HG02588 (cell line): ENCODE data around the gene DCDC1.

Source experiments
- ATAC-seq: cut with Tn5 transposase; IDR thresholded peaks from one replicate; pipeline ENCODE4 v1.9.1; 2021; ENCODE audit warnings: mild to moderate bottlenecking, moderate library complexity; ENCODE audit not compliant: unreplicated experiment

The DCDC1 gene, protein sequence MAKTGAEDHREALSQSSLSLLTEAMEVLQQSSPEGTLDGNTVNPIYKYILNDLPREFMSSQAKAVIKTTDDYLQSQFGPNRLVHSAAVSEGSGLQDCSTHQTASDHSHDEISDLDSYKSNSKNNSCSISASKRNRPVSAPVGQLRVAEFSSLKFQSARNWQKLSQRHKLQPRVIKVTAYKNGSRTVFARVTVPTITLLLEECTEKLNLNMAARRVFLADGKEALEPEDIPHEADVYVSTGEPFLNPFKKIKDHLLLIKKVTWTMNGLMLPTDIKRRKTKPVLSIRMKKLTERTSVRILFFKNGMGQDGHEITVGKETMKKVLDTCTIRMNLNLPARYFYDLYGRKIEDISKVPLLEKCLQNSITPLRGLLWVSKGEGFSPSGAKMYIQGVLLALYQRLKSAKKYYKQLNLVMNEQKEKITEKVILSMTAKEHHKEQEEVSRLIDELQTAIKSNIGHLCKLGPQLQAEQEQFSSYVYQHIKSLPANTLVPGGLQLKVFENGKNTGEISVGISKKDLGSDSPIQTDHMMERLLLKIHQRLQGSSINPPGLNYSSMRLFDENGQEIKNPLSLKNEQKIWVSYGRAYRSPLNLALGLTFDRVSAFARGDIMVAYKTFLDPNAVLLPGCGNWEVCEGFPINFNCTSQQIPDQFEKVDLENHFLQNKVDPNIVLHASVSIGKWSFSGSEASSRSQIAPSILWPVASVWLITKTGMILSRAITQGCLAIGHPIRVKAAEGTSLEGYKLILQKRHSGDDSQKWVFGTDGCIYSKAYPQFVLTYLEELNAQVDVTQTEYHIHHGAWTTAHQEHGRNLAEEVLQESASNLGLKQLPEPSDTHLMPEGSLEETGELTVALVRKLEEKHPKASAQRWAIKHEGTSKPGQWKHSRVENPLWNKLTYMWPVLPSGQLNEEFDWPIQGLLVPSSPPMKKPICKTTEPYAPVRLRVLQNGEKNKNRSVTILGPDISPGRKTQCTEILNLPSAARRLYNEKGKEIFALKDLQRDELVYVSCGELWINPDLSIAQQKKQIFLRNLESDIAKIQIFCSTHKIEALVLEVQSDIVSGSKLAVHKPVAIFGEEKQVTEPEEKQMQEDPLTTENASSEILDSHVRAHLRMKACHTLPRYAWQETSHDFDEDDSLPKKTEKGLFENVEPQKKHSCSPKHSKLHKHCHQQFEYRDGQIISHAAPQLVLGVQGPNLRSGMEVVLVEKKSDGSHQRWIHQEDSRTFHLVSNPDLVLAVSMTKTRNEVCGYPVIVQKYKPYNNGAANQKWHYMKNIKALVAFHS (N-terminal part only)

DNA sequence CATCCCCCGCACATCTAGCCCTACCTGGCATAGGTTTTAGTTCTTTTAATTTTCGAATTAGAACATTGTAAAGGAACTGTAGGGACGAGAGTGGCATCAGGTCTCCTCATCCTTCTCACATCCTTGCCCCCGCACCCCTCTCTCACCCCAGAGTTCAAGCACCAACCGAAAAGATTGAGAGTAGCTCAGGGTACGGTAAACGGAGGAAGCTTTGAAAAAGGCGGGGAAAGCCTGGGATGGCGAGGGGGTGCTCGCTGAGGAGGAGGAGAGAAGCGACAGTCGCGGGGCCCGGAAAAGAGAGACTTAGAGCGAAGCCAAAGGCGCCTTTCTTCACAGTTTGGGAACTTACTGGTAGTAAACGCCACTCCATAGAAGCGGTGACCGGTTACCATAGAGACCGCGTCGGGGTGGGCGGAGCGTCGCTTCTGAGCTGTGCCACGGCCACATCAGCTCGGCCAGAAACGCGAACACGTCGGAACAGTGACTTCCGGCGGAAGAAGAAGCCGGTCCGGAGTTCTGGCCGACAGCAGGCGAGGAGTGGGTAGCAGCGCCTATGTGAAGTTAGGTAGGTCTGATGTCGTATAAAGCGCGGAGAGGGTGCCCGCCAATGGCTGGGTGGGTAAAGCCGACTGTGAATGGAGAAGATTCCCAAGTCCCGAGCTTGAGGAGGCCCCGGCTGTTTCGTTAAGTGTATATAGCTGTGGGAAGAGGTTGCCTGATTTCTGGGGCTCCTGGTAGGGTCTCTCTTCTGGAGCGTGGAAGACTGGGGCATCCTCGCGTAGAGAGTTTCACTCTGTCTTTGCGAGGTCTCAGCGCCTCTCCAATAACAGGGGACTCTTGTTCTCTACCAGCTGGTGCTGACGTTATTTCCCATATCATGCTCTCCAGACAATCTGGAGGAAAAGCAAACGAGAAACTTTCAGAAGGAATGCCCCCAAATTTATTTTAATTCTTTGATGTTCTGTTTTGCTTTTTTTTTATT lies at the start of gene DCDC1, which contains the start of gene DNAJC24:
DCDC1 (minus strand) TSS at position 392 of the 982 bp plus-strand sequence. CDS start 41,459 bp downstream, outside the sequence.
DNAJC24 (plus strand) TSS at position 513 of the 982 bp plus-strand sequence. CDS start 889 bp downstream, outside the sequence.
- ATAC-seq = peak; percentile 99

DNA sequence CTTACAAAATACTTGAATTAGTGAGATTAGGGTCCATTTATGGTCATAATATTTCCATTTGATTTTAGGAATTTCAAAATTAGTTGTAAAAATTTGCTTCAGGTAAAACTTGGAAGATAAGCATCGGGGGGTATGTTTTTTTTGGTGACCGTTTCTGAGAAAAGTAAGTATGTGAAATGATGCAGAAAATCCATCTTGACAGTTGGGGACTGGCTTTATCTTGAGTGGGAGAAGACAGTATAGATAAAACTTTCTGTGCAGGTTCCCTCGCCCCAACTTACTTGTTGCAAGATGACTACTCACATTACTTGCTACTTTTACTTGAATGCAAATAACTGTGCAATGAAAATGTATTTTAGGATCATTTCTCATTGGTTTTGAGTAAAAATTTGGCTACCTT lies 49.6 kb upstream of the DCDC1 start:
- no peak for ATAC-seq

DNA sequence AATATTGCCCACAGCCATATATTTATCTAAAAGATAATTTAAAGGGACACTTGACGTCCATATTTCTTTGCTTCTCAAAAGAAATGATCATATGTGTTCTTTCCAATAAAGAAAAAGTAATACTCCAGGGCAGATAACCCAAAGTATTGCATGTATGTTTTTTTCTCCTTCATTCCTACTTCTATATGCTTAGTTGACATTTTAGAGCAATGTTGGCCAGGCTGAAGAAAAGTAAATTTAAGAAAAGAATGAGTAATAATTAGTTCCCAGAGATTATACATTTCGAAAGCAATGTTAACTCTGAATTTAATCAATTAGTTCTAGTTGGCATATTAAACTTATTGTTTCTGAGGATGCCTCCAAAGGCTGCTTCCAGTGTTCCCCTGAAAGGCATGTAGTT lies 48.3 kb upstream of the DCDC1 start:
- ATAC-seq = no peak

DNA sequence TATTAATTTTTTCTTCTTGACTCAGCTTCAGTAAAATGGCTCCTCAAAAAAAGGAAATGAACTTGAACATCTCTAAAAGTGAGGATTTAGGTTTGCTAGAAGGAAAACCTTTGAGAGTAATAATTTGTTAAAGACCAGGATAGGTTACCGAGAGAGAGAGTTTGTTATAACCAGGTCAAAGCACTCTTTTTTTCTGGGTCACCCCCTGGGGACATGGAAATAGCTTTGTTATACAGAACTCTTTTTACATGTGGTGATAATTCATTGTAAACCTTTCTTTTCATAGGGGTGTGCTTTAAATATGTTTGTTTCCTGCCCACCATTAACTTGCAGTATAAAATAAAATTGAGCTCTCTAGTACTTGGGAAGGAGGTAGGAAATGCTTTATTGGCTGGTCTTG lies 47.8 kb upstream of the DCDC1 start:
- no peak for ATAC-seq

DNA sequence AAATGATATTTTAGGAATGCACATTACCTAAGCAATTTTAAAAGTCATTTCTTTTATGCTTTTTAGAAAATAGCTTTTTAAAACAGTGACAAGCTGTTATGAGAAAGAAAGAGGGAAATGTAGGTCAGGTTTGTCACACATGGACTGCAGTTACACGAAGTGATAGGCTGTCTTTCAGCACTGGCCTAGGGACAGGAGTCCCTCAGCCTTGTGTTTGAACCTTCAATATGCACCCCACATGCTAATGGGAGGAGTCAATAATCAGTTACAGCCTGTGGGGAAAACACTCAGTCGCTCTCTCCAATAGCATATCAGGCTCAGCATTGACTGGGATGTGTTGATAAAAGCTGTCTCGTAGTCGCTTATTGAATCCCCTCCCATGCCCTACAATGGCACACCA lies 45.9 kb upstream of the DCDC1 start:
- ATAC-seq = no peak

DNA sequence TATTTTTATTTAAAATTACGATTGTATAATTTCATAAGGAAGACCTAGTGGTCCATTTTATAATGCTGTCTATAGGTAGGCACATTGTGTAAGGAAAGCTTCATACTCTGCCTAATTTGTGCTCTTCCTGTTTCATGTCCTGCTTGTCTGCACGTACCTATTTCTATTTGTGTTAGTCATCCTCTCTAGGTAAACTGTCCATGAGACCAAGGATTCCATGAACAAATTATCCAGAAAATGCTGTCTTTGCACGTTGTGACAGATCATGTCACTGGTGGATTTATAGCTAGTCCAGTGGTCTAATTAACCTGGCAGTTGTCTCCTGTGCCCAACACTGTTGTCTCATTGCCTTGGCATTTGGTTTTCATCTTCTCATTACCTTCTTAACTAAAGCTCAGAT lies 44.8 kb upstream of the DCDC1 start:
- ATAC-seq = no peak

DNA sequence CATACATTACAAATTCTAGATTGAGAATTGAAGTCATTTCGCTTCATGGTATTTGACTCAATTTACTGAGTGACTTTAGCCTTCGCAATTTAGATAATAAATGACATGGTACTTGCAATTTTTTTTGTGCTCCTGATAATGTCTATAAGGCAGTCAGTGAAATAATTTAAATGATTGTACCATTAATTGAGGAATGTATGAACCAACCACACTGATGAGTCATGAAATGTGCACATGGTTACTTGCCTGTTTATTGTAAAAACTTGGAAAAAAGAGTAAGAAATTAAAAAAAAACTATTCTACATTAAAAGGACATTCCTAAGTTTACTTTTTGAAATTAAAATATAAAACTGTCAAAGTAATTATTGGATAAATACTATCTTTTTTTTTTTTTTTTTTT lies 43.4 kb upstream of the DCDC1 start:
- ATAC-seq = no peak

DNA sequence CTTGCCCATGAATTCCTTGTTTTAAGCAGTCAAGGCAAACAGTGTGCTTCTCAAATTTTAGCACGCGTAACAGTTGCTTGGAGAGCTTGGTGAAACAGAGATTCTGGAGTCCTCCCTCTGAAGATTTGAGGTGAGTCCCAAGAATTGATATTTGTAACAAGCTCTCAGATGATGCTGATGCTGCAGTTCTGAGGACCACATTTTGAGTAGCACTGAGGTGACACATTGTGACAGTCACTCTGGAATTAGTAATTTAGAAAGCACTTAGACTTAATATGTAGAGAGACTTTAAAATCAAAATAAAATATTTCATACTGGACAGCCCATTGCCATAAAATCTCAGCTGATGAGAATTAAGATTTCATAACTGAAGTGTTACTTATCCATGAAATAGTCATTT lies 38.7 kb upstream of the DCDC1 start:
- no peak for ATAC-seq

DNA sequence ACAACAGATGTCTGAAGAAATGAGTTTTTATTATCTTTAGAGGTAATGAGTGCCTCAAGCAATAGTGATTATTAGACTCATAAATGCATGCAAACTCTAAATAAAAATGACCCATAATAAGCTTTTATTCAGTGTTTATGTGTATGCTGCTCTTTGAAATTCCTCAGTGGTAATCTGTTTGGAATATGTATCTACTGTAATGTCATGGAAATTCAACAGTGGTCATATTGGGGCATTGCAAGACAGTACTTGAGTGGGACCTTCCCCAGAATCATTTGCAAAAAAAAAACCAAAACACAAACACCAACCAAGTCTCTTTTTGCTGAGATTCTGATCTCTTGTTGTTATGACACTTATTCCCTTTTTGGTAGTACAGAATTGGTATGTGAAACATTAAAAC lies 35.1 kb upstream of the DCDC1 start:
- ATAC-seq = no peak

DNA sequence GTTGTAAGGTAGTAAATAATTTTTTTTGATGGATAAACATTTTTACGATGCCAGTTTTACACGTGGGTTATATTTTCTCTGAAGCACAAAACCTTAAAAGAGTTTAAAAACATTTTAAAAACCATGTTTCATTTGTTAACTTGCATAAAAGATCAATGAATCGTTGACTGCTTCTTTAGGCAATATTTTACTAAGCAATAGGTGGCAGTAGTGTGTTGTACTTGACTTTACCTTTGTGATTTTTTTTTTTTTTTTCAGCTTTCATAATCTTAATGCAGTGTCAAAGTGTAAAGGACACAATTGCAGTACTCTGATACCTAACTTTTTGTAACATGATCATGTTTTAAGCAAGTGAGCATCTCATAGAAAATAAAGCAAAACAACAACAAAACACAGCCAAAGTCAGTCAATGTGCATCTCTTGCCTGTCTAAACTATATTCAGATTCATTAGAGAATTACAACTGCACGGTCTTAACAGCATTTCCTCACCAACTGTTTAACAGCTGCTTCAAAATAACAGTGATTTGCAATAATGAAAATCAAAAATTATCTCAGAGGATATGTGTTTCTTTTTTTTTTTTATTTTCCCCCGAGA lies 27.8 kb upstream of the DCDC1 start:
- no peak for ATAC-seq

DNA sequence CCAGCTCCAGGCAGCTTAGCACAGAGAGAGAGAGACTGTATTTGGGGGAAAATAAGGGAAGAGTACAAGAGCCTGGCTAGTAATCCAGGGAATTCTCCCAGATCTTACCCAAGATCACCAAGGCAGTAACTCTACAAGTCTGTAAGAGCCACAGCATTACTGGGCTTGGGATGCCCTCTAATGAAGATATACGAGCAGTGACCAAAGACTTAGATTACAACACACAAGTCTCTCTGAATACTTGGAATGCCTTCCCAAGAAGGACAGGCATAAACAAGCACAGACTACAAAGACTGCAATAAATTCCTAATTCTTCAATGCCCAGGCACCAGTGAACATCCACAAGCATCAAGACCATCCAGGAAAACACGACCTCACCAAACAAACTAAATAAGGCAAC lies 17.8 kb upstream of the DCDC1 start:
- no peak for ATAC-seq

DNA sequence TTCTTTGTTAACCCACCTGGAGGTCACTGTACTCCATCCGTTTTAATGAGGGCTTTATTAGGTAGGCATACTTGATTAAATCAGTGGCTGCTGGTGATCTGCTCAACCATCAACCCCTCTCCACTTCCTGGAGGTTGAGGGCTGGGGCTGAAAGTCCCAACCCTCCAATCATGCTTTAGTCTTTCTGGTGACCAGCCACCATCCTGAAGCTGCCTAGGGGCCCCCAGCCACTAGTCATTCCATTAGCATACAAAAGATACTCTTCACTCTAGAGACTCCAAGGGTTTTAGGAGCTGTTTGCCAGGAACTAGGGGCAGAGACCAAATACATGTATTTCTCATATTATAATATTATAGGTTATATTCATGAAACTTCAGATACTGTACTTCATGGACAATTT lies 13.6 kb upstream of the DCDC1 start:
- no peak for ATAC-seq

DNA sequence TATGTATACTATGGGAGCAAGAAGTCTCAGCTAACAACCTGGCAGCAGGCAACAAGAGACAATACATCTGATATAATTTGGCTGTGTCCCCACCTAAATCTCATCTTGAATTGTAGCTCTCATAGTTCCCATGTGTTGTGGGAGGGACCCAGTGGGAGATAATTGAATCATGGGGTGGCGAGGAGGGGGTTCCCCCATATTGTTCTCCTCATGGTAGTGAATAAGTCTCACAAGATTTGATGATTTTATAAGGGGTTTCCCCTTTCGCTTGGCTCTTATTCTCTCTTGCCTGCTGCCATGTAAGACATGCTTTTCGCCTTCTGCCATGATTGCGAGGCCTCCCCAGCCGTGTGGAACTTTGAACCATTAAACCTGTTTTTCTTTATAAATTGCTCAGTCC lies 6.3 kb upstream of the DCDC1 start:
- no peak for ATAC-seq

DNA sequence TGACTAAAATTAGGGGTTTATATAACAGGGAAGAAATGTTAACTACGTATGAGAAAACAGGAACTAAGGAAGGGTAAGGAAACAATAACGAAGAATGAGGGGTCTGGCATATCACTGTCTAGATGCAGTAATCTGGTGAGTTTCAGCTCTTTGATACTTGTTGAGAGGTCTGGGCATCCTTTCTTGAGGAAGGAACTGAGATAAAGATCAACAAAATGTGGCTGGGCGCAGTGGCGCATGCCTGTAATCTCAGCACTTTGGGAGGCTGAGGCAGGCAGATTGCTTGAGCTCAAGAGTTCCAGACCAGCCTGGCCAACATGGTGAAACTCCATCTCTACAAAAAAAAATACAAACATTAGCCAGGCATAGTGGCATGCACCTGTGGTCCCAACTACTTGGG lies 2.7 kb downstream of the DCDC1 start:
- ATAC-seq = no peak

DNA sequence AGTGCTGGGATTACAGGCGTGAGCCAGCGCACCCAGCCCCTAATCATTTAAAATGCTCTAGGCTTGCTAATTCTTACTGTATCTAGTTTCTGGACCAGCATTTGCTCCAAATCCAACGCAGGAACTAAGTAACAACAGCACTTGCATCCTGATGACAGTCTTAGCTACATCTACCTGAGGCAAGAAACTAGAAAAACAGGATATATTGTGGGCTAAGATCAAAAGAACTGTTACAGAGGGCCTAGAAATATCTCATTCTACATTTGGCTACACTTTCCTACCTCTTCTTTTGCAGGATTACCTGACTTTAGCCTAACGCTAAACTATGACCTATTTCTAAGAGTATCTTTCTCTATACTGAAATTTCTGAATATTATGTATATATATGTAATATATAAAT lies 7.8 kb downstream of the DCDC1 start:
- ATAC-seq = no peak

DNA sequence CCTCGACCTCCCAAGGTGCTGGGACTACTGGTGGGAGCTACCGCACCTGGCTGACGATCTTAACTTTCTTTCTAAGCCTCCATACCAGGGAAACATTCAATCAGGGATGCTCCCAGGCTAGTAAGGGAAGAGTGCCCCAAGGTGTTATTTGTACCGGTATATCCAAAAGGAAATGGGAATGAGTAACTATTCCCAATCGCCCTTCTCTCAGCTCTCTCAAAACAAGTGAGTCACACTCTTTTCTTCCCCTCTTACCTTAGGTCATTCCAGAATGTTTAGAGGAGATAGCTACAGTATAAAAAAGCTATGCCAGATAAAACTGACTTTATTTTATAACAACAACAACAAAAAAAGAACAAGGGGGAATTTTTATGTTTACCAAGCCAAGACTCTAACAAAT lies 13.7 kb downstream of the DCDC1 start:
- ATAC-seq = no peak

DNA sequence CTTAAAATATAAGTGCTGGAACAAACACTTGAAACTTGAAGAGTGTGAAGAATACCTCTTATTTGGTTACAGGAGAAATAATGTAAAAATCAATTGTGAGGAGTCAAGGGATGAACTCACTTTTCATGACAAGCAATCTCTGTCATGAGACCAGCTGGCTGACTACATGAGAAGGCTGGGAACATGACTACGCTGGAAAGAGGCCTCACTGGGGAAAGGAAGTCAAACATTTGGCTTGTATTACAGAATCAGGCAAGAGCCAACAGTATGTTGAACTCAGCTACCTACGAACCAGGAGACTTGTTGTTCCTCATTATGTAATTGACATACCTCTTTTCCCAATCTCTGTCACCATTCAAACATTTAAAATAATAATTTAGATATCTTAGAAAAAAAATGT lies 14.4 kb downstream of the DCDC1 start:
- ATAC-seq = no peak

DNA sequence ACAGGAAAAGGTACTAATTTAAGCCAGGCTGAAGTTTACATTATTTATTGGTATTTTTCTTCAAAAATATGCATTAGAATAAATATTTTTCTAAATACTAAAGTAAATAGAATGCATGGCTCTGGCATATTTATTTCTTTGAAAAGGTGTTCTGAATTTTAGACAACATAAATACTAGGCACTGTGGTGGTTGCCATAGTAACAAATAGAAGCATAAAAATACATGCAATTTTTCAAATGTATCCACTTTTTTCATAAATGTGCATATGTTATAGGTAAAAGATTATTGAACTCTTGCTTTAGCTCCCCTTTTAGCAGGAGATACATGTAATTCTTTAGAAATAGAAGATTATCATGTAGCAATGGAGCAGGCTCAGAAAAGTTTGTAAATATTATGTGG lies 18.4 kb downstream of the DCDC1 start:
- no peak for ATAC-seq

DNA sequence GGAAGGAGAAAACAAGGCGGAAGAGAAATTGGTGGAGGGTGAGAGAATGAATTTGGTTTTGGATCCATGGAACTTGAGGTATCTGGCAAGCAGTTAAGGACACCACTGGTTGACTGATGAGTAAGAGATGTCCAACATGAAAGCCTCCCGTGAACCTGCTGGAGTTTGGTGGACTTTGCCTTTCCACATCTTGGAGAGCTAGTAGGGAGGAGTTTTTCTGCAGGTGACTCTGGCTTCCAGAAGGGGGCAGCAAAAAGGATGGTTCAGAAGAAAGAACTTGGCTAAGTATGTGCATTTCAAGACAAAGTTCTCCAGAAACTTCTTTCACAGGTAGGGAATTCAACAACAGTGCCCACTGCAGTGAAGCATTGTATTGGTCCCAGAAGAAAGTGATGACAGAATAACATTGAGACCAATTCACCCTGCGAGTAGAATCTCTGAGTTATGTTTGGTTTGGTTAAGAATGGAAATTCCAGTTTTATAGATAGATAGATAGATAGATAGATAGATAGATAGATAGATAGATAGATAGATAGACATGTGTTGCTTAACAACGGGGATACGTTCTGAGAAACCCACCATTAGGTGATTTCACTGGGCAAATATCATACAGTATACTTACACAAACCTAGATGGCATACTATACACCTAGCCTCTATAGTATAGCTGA lies 28.5 kb downstream of the DCDC1 start:
- no peak for ATAC-seq
